Breast epithelium (tissue), 4 donors: ENCODE results near the gene TRIM7. TPM values are rescaled to one million over a fixed set of nuclear protein-coding genes. Genes with fewer than 3 reads are reported as not detected.

ENCODE experiments used
- DNase-seq, 2 donors: peaks; one replicate each; pipeline ENCODE4 v3.0.0-alpha.2; 2019; ENCODE audit warnings: low spot score in 2 of 2
- H3K27ac ChIP-seq, 2 donors: fragments of 200-600 bp; sonication (generic) in 1 of 2; one replicate each; pipeline ENCODE4 v1.5.1; 2016 to 2019; ENCODE audit warnings: mild to moderate bottlenecking in 1 of 2
- H3K27me3 ChIP-seq, 2 donors: fragments of 200-600 bp; sonication (generic) in 1 of 2; one replicate each; pipeline versions ENCODE4 v1.5.1 to v1.6.0; 2017 to 2019; ENCODE audit warnings: control low read depth in 1 of 2, mild to moderate bottlenecking in 1 of 2
- H3K36me3 ChIP-seq: fragments of 200-600 bp; one replicate; pipeline ENCODE4 v1.5.1; 2019
- H3K4me1 ChIP-seq, 2 donors: fragments of 200-600 bp; sonication (generic); one replicate each; pipeline ENCODE4 v1.5.1; 2016 to 2019; ENCODE audit warnings: control low read depth in 1 of 2
- H3K4me3 ChIP-seq, 3 donors: fragments of 200-600 bp; sonication (generic); 1 replicate in 2 of 3; 2 replicates in 1 of 3; pipeline ENCODE4 v1.5.1; 2016 to 2019; ENCODE audit warnings: mild to moderate bottlenecking in 3 of 3, moderate library complexity in 2 of 3
- H3K9me3 ChIP-seq, 2 donors: fragments of 200-600 bp; sonication (generic) in 1 of 2; one replicate each; pipeline ENCODE4 v1.5.1; 2016 to 2019; ENCODE audit warnings: control low read depth in 1 of 2
- POLR2A ChIP-seq: fragments of 450-650 bp; IDR thresholded peaks from one replicate; pipeline ENCODE4 v1.6.1; 2016; ENCODE audit warnings: antibody characterized with exemption, mild to moderate bottlenecking, moderate library complexity
- POLR2AphosphoS5 ChIP-seq, 3 donors: sonication (generic); formaldehyde crosslinking; IDR thresholded peaks; one replicate each; pipeline ENCODE4 v1.6.1; 2017; ENCODE audit warnings: antibody characterized with exemption in 3 of 3
- intact Hi-C: fragments of 100-400 bp; cut with DNase I; formaldehyde crosslinking; loops from one replicate; pipeline ENCODE4 v1.15.1; 2023; ENCODE audit warnings: low total_unique reads
- total RNA-seq, 3 donors: library from RNA; depleted of rRNA; stranded (reverse); fragments of >200 nt; gene quantifications; one replicate each; pipeline ENCODE4 v1.1.0, GENCODE V29; 2016
- TF ChIP-seq, protein P1 (sequence below), 3 donors: fragments of 450-650 bp; IDR thresholded peaks; one replicate each; pipeline ENCODE4 v1.5.1; 2016 to 2017; ENCODE audit warnings: antibody characterized with exemption in 3 of 3, mild to moderate bottlenecking in 3 of 3, moderate library complexity in 3 of 3

TRIM7 gene
- total RNA-seq, 3 donors from 2014 or later, result 0.29 to 5.4 (median 5.2) TPM

DNA sequence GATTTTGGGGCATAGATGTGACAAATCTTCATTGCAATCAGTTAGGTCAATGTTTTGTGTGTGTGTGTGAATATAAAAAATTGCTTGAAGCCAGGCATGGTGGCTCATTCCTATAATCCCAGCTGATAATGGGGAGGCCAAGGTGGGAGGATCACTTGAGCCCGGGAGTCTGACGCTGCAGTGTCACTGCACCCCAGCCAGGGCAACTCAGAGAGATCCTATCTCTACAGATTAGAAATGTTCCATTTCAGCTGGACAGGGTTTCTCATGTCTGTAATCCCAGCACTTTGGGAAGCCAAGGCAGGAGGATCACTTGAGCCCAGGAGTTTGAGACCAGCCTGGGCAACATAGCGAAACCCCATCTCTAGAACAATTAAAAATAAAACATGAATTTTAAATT lies 46.1 kb downstream of the TRIM7 start:
- intact Hi-C loops, result no loop called here
- H3K9me3 ChIP-seq, result no peaks in the 10 kb centered on the region
- no peak for TF ChIP-seq POLR2AphosphoS5 (IDR thresholded peaks at IDR 0.05)
- TF ChIP-seq POLR2A, result no peak
- TF ChIP-seq, protein P1, sequence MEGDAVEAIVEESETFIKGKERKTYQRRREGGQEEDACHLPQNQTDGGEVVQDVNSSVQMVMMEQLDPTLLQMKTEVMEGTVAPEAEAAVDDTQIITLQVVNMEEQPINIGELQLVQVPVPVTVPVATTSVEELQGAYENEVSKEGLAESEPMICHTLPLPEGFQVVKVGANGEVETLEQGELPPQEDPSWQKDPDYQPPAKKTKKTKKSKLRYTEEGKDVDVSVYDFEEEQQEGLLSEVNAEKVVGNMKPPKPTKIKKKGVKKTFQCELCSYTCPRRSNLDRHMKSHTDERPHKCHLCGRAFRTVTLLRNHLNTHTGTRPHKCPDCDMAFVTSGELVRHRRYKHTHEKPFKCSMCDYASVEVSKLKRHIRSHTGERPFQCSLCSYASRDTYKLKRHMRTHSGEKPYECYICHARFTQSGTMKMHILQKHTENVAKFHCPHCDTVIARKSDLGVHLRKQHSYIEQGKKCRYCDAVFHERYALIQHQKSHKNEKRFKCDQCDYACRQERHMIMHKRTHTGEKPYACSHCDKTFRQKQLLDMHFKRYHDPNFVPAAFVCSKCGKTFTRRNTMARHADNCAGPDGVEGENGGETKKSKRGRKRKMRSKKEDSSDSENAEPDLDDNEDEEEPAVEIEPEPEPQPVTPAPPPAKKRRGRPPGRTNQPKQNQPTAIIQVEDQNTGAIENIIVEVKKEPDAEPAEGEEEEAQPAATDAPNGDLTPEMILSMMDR (IDR thresholded peaks at IDR 0.05), result no peak
- no peaks in the 10 kb centered on the region for H3K4me1 ChIP-seq
- peaks cover 0 to 4% of the 10 kb centered on the region in 2 donors for H3K27me3 ChIP-seq
- no peak overlapping the region for H3K4me3 ChIP-seq
- no peaks in the 10 kb centered on the region for H3K36me3 ChIP-seq
- H3K27ac ChIP-seq, result no peak overlapping the region
- no peak for DNase-seq

DNA sequence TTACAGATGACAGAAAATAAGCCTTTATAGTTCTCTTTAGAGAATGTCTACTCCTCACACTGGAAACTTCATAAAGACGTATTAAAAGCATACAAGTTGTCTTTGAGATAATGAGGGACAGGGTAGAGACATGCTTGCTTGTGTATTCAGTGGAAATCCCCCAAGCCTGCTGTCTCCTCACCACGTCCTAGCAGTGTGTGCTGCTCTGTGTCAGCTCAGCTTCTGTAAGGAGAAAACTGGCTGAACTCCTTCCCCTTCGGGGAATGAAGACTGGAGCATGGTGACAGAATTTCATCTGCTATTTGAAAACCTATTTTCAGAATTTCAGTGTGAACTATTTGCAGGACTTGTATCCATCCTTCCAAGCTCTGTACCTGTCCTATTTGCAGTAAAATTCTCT lies 48.2 kb downstream of the TRIM7 start:
- Histone ChIP-seq H3K4me3 (no peak overlapping the region), H3K4me1 (no peaks in the 10 kb centered on the region), H3K9me3 (no peaks in the 10 kb centered on the region), H3K27ac (no peak overlapping the region), H3K27me3 (no peaks in the 10 kb centered on the region), H3K36me3 (no peaks in the 10 kb centered on the region)
- intact Hi-C loops, result no loop called here
- TF ChIP-seq POLR2A (no peak), POLR2AphosphoS5 (IDR thresholded peaks at IDR 0.05) (no peak)
- TF ChIP-seq, protein P1 (IDR thresholded peaks at IDR 0.05), result no peak
- no peak for DNase-seq

DNA sequence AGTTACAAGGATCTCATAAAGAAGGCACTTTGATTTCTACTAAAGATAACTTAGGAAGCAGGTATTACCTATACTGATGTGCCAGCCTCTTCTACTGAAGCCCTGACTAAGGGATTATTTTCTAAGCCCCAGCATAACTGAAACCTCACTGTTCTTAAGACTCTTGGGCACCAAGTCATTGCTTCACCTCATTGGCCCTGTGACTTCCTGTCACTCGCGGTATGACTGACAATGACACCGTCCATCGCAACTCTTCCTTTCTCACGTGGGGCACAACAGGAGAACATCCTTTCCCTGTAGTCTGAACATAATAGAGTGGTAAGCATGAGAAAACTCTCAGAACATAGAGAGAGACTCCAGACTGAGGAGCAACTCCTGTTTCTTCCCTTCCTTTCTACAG lies 51.2 kb downstream of the TRIM7 start:
- TF ChIP-seq POLR2A (no peak), POLR2AphosphoS5 (IDR thresholded peaks at IDR 0.05) (no peak)
- TF ChIP-seq, protein P1 (IDR thresholded peaks at IDR 0.05), result no peak
- Histone ChIP-seq H3K36me3 (no peaks in the 10 kb centered on the region), H3K27me3 (peaks cover 0 to 7% of the 10 kb centered on the region in 2 donors), H3K4me3 (no peak overlapping the region), H3K27ac (no peak overlapping the region), H3K9me3 (no peaks in the 10 kb centered on the region), H3K4me1 (no peaks in the 10 kb centered on the region)
- DNase-seq, result no peak
- intact Hi-C loops, result no loop called here

DNA sequence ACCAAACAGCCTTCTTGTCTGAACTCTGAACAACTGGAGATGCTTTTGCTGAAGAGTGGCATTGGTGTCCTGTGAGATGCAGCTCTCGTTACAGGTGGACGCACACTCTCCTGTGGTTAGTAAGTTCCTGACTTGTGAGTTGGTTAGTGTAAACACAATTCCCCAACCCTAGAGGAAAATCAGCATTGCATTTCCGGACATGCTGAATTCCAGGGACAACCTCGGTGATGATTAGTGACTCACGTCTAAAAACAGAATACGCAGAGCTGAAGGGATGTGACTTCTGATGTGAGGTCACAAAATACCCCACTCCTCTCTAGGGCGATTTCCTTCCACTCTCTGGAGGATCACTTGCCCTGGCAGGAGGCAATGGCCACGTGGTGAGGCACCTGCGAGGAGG lies 52.6 kb downstream of the TRIM7 start:
- Histone ChIP-seq H3K4me3 (no peak overlapping the region), H3K9me3 (no peaks in the 10 kb centered on the region), H3K27me3 (peaks cover 0 to 18% of the 10 kb centered on the region in 2 donors), H3K36me3 (no peaks in the 10 kb centered on the region), H3K27ac (no peak overlapping the region), H3K4me1 (no peaks in the 10 kb centered on the region)
- intact Hi-C loops, result no loop called here
- TF ChIP-seq, protein P1 (IDR thresholded peaks at IDR 0.05), result no peak
- no peak for TF ChIP-seq POLR2AphosphoS5 (IDR thresholded peaks at IDR 0.05)
- no peak for TF ChIP-seq POLR2A
- no peak for DNase-seq

DNA sequence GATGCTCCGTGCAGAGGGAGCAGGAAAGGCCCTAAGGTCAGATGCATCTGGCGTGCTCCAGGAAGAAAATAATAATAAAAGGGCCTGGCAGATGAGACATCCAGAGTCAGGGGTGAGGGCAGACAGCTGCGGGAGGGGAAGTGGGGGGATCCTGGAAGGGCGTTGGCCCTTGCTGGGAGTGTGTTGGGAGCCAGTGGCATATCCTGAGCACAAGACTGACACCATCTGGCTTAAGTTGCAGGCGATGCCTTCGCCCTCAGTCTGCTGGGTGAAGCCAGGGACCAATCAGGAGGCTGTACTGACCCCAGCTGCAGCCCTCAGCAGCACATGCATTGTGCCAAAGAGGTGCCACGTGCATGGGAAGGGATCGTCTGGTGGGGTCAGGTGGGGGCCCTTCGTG lies 53.9 kb downstream of the TRIM7 start:
- no peak overlapping the region for H3K4me3 ChIP-seq
- H3K36me3 ChIP-seq, result no peaks in the 10 kb centered on the region
- no peak overlapping the region for H3K27ac ChIP-seq
- H3K27me3 ChIP-seq, result peaks cover 0 to 18% of the 10 kb centered on the region in 2 donors
- intact Hi-C loops, result no loop called here
- no peaks in the 10 kb centered on the region for H3K9me3 ChIP-seq
- TF ChIP-seq, protein P1 (IDR thresholded peaks at IDR 0.05), result no peak
- TF ChIP-seq POLR2AphosphoS5 (IDR thresholded peaks at IDR 0.05) (no peak), POLR2A (no peak)
- H3K4me1 ChIP-seq, result no peaks in the 10 kb centered on the region
- no peak for DNase-seq
